ENCODE measurements around the gene UFD1. TPM values are rescaled to one million over a fixed set of nuclear protein-coding genes. Genes with fewer than 3 reads are reported as not detected.

The UFD1 gene
- total RNA-seq, 1 donor from 2014 or later: 75.8 TPM

DNA sequence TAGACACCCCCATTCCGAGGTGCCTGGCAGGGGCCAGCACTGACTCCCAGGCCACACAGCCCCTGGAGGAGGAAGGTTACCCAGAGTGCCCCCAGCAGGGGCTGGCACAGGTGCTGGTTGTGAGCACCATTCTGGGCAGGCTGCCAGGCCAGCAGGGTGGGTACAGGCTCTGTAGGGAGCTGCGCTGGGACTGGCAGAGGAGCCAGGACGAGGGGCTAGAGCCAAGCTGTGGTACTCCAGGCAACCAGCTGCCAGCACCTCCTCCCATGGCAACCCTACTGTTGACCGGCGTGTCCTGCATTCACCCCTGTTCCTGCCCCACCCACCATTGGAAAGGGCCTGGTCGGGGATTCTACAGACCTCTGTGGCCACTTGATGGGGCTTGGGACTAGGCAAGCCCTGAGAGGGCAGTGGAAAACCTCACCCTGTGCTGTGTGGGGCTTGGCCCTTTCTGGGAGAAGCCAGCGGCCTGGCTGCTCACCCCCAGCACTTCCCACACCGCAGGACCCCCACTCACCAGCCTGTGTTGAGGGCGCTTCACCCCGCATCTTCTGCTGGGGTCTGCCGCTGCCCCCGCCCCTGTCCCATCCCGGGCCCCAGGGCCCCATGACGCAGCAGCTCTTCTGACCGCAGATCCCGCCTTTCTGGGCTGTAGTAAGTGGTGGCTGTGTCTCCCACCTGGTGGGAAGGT, 43.3 kb upstream of the UFD1 start:
- Mint-ChIP-seq H3K9me3 (ENCODE audit: low read depth) (no peaks in the 10 kb centered on the region), H3K27me3 (ENCODE audit: low read depth) (peaks cover 21% of the 10 kb centered on the region), H3K4me1 (ENCODE audit: low read depth) (peaks cover 13% of the 10 kb centered on the region), H3K27ac (ENCODE audit: unreplicated experiment) (no peak overlapping the region), H3K36me3 (ENCODE audit: low read depth) (no peaks in the 10 kb centered on the region), H3K4me3 (ENCODE audit: unreplicated experiment) (no peak overlapping the region)
- TF ChIP-seq, protein P1, sequence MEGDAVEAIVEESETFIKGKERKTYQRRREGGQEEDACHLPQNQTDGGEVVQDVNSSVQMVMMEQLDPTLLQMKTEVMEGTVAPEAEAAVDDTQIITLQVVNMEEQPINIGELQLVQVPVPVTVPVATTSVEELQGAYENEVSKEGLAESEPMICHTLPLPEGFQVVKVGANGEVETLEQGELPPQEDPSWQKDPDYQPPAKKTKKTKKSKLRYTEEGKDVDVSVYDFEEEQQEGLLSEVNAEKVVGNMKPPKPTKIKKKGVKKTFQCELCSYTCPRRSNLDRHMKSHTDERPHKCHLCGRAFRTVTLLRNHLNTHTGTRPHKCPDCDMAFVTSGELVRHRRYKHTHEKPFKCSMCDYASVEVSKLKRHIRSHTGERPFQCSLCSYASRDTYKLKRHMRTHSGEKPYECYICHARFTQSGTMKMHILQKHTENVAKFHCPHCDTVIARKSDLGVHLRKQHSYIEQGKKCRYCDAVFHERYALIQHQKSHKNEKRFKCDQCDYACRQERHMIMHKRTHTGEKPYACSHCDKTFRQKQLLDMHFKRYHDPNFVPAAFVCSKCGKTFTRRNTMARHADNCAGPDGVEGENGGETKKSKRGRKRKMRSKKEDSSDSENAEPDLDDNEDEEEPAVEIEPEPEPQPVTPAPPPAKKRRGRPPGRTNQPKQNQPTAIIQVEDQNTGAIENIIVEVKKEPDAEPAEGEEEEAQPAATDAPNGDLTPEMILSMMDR (IDR thresholded peaks at IDR 0.05): no peak
- DNase-seq (ENCODE audit: low spot score): peak; percentile 91

DNA sequence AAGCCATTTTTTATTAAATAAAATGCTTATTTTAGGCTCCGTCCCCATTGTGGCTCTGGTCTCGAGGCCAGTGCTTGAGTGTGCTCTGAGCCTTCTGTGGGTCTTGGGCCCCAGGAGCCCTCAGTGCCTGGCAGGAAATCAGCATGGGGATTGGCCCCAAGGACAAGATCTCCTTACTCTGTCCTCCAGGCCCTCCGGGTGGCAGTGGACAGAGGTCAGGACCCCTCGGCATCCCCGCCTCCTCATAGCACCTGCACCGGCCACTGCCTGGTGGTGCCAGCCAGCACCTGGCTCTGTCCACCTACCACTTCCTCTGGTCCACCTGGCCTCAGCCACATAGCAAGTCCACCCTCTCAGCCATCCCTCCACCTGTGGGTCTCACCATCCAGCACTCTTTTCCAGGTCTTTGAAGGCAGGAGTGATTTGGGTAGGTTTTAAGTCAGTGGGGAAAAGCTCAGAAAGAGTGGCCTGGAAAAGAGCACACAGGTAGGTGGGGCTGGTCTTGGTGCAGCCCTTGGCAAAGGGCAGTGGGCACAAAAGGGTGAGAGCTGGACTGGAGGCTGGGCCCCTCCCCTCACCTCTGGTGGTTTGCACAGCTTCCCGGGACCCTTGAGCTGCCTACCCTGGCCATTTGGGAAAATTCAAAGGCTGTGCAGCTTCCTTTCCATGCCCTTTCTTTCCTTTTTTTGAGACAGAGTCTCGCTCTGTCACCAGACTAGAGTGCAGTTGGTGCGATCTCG, 41.7 kb upstream of the UFD1 start:
- peaks cover 13% of the 10 kb centered on the region for H3K27me3 Mint-ChIP-seq (ENCODE audit: low read depth)
- DNase-seq (ENCODE audit: low spot score): peak; percentile 81
- no peaks in the 10 kb centered on the region for H3K36me3 Mint-ChIP-seq (ENCODE audit: low read depth)
- no peak overlapping the region for H3K27ac Mint-ChIP-seq (ENCODE audit: unreplicated experiment)
- H3K4me1 Mint-ChIP-seq (ENCODE audit: low read depth): peaks cover 13% of the 10 kb centered on the region
- H3K4me3 Mint-ChIP-seq (ENCODE audit: unreplicated experiment): no peak overlapping the region
- no peaks in the 10 kb centered on the region for H3K9me3 Mint-ChIP-seq (ENCODE audit: low read depth)
- TF ChIP-seq, protein P1 (IDR thresholded peaks at IDR 0.05): no peak

DNA sequence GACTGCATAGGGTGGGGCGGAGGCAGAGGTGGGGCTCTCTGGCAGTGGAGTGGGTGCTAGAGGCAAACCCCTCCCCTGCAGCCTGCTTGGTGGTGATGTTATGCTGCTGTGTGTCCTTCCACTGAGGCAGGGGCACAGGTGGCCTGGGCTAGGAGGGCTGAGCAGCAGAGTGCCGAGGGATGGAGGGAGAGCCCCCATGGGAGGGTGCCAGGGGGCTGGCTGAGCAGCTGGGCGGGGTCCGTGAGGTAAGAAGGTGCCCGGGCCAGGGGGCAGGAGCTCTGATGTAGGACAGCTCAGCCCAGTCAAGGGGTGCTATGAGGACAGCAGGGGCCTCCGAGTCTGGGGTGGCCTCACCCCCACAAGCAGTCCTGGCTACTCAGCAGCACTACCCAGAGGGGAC, 41.0 kb upstream of the UFD1 start:
- Mint-ChIP-seq H3K9me3 (ENCODE audit: low read depth) (no peaks in the 10 kb centered on the region), H3K4me3 (ENCODE audit: unreplicated experiment) (no peak overlapping the region), H3K27ac (ENCODE audit: unreplicated experiment) (no peak overlapping the region), H3K36me3 (ENCODE audit: low read depth) (no peaks in the 10 kb centered on the region), H3K4me1 (ENCODE audit: low read depth) (peaks cover 12% of the 10 kb centered on the region), H3K27me3 (ENCODE audit: low read depth) (peaks cover 8% of the 10 kb centered on the region)
- TF ChIP-seq, protein P1 (IDR thresholded peaks at IDR 0.05): no peak
- peak; percentile 81 for DNase-seq (ENCODE audit: low spot score)

DNA sequence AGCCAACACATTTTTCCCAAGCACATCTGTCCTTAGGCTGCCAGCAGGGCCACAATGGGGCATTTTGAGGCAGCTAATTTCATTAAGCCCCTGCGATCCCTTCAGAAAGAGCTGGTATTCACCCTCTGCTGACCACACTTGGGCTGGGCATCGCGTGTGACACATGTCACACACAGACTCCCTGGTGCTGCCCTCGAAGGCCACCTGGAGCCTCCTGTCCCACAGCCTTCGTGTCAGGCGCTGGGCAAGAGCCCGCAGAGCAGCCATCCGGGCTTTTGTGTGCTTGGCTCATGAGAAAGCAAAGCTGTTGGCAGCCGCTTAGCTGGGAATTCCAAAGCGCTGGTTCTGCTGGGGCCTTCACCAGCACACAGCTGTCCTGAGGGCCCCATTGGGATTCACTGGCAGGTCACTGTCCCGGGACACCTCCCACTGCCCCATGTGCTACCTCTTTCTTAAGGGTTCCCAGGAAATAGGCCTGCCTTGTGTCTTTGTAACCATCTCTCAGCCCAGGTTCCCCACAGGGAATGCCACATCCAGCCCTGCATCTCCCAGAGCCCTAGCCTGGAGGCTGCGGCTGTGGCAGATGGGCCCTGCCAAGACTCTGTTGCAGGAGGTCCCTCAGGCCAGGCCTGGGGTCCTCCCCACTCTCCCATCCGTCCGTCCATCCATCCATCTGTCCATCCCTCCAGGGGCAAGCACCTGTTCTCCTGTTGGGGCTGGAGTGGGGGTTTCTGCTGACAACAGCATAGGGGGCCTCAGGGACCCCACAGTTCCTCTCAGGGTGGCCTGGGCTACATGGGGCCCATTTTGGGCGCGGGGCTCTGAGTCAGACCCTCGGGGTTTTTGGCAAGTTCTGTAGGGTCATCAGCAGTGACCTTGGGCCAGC, 40.3 kb upstream of the UFD1 start:
- Mint-ChIP-seq H3K36me3 (ENCODE audit: low read depth) (no peaks in the 10 kb centered on the region), H3K27me3 (ENCODE audit: low read depth) (peaks cover 4% of the 10 kb centered on the region), H3K27ac (ENCODE audit: unreplicated experiment) (no peak overlapping the region), H3K4me1 (ENCODE audit: low read depth) (peaks cover 8% of the 10 kb centered on the region), H3K4me3 (ENCODE audit: unreplicated experiment) (no peak overlapping the region), H3K9me3 (ENCODE audit: low read depth) (no peaks in the 10 kb centered on the region)
- TF ChIP-seq, protein P1 (IDR thresholded peaks at IDR 0.05): no peak
- peak; percentile 88 for DNase-seq (ENCODE audit: low spot score)

DNA sequence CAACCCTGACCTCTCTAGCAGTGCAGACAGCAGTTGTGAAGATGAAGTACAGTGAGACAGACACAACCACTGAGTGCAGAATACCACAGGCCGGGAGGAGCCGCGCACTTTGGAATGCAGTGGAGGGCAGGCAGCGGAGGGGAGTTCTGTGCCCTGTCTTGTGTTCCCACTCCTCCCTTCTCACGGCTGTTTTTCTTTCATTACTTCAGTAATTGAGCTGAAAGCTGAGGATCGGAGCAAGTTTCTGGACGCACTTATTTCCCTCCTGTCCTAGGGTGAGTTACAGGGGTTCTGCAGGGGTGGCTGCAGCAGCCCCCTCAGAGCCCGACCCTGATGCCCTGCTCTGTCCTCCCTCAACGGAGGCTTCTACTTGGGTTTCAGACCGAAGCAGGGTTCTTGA, 39.6 kb upstream of the UFD1 start:
- Mint-ChIP-seq H3K4me1 (ENCODE audit: low read depth) (peaks cover 7% of the 10 kb centered on the region), H3K4me3 (ENCODE audit: unreplicated experiment) (no peak overlapping the region), H3K36me3 (ENCODE audit: low read depth) (peaks cover 4% of the 10 kb centered on the region), H3K27me3 (ENCODE audit: low read depth) (peaks cover 3% of the 10 kb centered on the region), H3K9me3 (ENCODE audit: low read depth) (peaks cover 5% of the 10 kb centered on the region), H3K27ac (ENCODE audit: unreplicated experiment) (no peak overlapping the region)
- TF ChIP-seq, protein P1 (IDR thresholded peaks at IDR 0.05): no peak
- DNase-seq (ENCODE audit: low spot score): peak; percentile 51

Measured in chondrocyte (in vitro differentiated cells).